Measurements from ENCODE around the gene HRH4. TPM values are rescaled to one million over a fixed set of nuclear protein-coding genes. Genes with fewer than 3 reads are reported as not detected.

Gene HRH4
- total RNA-seq, 1 experiment from 2014 or later: not detected

DNA sequence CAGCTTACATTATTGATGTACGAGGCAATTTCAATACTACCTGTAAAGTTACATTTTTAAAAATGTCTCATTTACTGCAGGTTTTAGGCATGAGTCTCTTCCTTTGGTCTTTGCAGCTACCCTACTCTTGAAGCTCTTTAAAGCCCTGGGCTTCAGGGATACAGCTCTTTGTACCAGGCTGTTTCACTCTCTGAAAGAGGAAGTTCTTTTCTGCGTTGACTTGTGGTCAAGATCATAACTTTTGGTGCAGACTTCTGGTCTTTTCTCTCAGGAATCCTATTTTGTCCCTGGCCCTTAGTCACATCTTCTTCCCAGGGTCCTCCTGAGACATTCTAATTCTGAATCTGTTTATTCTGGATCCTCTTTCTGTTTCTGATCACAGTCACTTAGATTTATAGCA, 16.6 kb upstream of the HRH4 start:
- Histone ChIP-seq H3K14ac (ENCODE audit: insufficient read depth, low read length) (no peak overlapping the region), H3K27ac (ENCODE audit: insufficient read length, low read depth, low read length) (no peak overlapping the region), H3K23me2 (ENCODE audit: insufficient read length, low read depth, low read length, poor library complexity, severe bottlenecking) (no peaks in the 10 kb centered on the region), H4K20me1 (ENCODE audit: control insufficient read depth, insufficient read depth, insufficient read length) (no peaks in the 10 kb centered on the region), H3K9ac (ENCODE audit: extremely low read depth, insufficient read length, low read length) (no peak overlapping the region), H2BK5ac (ENCODE audit: insufficient read length, low read length) (no peak overlapping the region), H4K8ac (replicated peaks; ENCODE audit: insufficient read length, low read depth, low read length) (no peak overlapping the region), H3K79me2 (ENCODE audit: insufficient read depth, low read length) (no peaks in the 10 kb centered on the region), H2AK5ac (ENCODE audit: insufficient read length, low read length) (no peak overlapping the region), H3K18ac (ENCODE audit: insufficient read length, low read depth, low read length) (no peak overlapping the region), H2AFZ (ENCODE audit: low read length) (no peak overlapping the region), H3K9me3 (ENCODE audit: control insufficient read depth, low read depth, low read length) (no peaks in the 10 kb centered on the region), H2BK12ac (ENCODE audit: insufficient read length, low read depth, low read length) (no peak overlapping the region), H3K23ac (ENCODE audit: insufficient read length, low read depth, low read length) (no peak overlapping the region), H2BK120ac (ENCODE audit: low read depth, low read length, poor library complexity, severe bottlenecking) (no peak overlapping the region), H3K56ac (ENCODE audit: insufficient read length, low read depth, low read length) (no peak overlapping the region), H3K27me3 (ENCODE audit: insufficient read depth, low read length) (no peaks in the 10 kb centered on the region), H3K4me2 (ENCODE audit: insufficient read depth, insufficient read length, low read length) (no peak overlapping the region), H4K91ac (ENCODE audit: insufficient read length, low read depth, low read length) (no peak overlapping the region), H2BK20ac (ENCODE audit: low read depth, low read length, poor library complexity, severe bottlenecking) (no peak overlapping the region), H2BK15ac (ENCODE audit: low read depth, low read length) (no peak overlapping the region), H4K5ac (ENCODE audit: insufficient read length, low read depth, low read length) (no peak overlapping the region), H3K4ac (ENCODE audit: low read depth, low read length) (no peak overlapping the region), H3T11ph (ENCODE audit: low read length) (no peak overlapping the region), H3K79me1 (ENCODE audit: insufficient read depth, low read depth, low read length, poor library complexity, severe bottlenecking) (no peaks in the 10 kb centered on the region), H3K4me1 (ENCODE audit: insufficient read depth, low read length) (no peaks in the 10 kb centered on the region)
- H3K27ac Mint-ChIP-seq: no peak overlapping the region
- no peak for DNase-seq
- TF ChIP-seq CTCF (conservative IDR thresholded peaks at IDR 0.05): no peak
- WGBS (ENCODE audit: extremely low coverage, insufficient read length, low lambda C conversion rate): no CpG with 5 or more reads among the region's 2 CpGs
- H3K36me3 Mint-ChIP-seq (ENCODE audit: insufficient read depth in 1 of 3, low read depth in 3 of 3): peaks cover 17 to 72% (median 67%) of the 10 kb centered on the region in 3 experiments; a peak in 6 of 7 replicates
- no peaks in the 10 kb centered on the region; a peak in 1 of 5 replicates for H3K9me3 Mint-ChIP-seq
- H3K27me3 Mint-ChIP-seq (ENCODE audit: low read depth): no peaks in the 10 kb centered on the region
- no peaks in the 10 kb centered on the region for H3K4me1 Mint-ChIP-seq
- H3K4me3 Mint-ChIP-seq: no peak overlapping the region

Data from H9 (cell line).